Astrocyte of the spinal cord (primary cell): Measurements from ENCODE around the gene SND1.

Experiments used
- DNase-seq: peaks from one replicate; pipeline ENCODE4 v3.0.0; 2011; ENCODE audit warnings: low read depth, low spot score
- H3K4me3 ChIP-seq: 2 replicates; pipeline ENCODE4 v1.5.1; 2011; ENCODE audit warnings: low read depth, mild to moderate bottlenecking, low read length, moderate library complexity
- in situ Hi-C: cut with HindIII; loops from 2 replicates; pipeline ENCODE4 v1.10.0; 2017; ENCODE audit warnings: low sequenced_read_pairs
- TF ChIP-seq, protein P1 (sequence below): IDR thresholded peaks from 2 replicates; pipeline ENCODE4 v1.5.1; 2012; ENCODE audit warnings: low read depth, mild to moderate bottlenecking, low read length, inconsistent platforms

SND1 gene

DNA sequence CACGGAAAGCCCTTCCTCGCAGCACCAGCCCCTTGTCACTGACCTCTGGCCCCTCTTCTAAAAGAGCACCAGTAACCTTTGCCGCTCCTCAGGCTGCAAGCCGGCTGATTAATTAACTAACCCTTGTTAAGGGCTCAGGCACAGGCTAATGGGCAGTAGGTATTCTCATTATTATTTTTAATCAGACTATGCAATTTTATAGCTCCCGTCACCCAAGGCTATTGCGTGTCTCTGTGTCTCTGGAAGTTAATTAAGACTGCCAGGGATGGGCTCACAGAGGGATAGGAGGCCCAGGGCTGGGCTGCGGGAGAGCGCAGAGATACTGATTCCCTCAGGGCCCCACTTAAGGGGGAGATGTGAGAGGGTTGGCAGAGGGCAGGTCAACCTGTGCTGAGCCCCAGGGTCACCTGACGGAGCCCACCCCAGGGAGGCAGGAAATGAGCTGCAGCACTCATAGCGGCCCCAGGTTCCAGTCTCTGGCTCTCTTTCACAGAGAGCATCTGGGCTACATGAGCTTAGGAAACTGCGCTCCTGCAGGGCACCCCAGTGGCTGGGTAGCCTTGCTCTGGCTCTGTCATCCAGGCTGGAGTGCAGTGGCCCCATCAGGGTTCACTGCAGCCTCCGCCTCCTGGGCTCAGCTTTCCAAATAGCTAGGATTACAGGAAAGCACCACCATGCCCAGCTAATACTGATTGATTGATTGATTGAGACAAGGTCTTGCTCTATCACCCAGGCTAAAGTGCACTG is 471.5 kb downstream of the SND1 start:
- H3K4me3 ChIP-seq: no peak overlapping the region
- in situ Hi-C loops: no loop called here
- DNase-seq: no peak
- TF ChIP-seq, protein P1, sequence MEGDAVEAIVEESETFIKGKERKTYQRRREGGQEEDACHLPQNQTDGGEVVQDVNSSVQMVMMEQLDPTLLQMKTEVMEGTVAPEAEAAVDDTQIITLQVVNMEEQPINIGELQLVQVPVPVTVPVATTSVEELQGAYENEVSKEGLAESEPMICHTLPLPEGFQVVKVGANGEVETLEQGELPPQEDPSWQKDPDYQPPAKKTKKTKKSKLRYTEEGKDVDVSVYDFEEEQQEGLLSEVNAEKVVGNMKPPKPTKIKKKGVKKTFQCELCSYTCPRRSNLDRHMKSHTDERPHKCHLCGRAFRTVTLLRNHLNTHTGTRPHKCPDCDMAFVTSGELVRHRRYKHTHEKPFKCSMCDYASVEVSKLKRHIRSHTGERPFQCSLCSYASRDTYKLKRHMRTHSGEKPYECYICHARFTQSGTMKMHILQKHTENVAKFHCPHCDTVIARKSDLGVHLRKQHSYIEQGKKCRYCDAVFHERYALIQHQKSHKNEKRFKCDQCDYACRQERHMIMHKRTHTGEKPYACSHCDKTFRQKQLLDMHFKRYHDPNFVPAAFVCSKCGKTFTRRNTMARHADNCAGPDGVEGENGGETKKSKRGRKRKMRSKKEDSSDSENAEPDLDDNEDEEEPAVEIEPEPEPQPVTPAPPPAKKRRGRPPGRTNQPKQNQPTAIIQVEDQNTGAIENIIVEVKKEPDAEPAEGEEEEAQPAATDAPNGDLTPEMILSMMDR: no peak

DNA sequence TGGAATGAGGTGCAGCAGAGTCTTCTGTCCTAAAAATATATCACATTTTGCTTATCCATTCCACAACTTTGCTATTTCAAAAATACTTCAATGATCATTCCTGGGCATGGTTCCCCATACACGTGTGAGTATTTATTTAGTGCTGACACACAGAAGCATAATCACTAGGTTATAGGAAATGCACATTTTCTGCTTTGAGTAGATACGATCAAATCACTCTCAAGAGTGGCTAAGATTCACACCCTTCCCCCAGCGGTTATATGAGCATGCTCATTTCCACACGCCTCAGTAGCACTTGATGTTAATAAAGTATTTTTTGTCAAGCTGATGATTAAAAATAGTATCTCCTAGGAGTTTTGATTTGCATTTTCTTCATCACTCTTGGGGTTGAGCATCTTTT is 472.8 kb downstream of the SND1 start:
- DNase-seq: no peak
- no peak overlapping the region for H3K4me3 ChIP-seq
- in situ Hi-C loops: no loop called here
- TF ChIP-seq, protein P1: no peak

DNA sequence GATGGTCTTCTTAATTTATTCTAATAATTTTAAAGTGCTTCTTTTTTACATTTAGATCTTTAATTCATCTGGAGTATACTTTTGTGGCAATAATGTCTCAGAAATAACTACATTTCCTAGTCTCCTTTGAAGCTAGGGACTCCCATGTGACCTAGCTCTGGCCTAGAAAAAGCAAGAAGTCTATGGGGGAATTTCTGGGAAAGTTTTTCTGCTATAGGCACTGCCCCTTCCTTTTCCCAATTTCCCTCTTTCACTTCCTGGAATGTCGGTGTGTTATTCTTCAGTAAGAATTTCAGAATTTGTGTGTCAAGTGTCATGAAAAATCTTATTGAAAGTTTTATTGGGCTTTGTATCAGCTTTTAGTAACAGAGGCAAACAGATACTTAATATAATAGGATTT is 473.8 kb downstream of the SND1 start:
- TF ChIP-seq, protein P1: no peak
- no peak overlapping the region for H3K4me3 ChIP-seq
- in situ Hi-C loops: no loop called here
- no peak for DNase-seq

DNA sequence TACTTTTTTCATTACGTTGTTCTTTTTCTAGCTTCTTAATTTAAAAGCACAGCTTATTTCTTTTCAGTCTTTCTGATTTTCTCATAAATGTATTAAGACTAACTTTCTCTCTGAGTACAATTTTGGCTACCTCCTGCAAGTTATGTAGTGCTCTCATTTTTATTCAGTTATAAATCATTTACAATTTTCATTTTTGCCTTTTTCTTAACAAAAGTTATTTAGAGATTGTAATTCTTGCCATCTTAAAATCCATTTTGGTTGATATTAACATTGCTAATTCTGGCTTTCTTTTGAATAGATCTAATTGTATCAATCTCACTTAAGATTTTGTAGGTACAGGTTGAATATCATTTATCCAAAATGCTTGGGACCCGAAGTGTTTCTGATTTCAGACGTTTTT is 476.4 kb downstream of the SND1 start:
- no peak overlapping the region for H3K4me3 ChIP-seq
- in situ Hi-C loops: no loop called here
- DNase-seq: no peak
- TF ChIP-seq, protein P1: no peak

DNA sequence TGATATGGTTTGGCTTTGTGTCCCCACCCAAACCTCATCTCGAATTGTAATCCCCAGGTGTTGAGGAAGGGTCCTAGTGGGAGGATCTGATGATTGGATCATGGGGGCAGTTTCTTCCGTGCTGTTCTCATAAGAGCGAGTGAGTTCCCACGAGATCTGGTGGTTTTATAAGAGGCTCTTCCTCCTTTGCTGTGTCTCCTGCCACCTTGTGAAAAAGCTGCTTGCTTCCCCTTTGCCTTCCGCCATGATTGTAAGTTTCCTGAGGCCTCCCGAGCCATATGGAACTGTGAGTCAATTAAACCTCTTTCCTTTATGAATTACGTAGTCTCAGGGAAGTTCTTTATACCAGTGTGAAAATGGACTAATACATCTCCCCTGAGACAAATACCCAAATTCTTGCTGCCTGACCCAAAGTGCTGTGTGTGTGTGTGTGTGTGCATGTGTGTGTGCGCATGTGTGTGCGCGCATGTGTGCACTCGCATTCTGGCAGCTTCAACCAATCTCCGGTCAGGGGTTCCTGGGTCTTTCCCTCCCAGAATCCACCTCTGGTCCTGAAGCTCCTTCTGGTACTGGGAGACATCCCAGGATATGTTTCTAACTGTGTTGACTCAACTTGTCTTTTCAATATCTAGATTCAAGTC is 477.4 kb downstream of the SND1 start:
- in situ Hi-C loops: no loop called here
- DNase-seq: no peak
- no peak overlapping the region for H3K4me3 ChIP-seq
- TF ChIP-seq, protein P1: no peak

DNA sequence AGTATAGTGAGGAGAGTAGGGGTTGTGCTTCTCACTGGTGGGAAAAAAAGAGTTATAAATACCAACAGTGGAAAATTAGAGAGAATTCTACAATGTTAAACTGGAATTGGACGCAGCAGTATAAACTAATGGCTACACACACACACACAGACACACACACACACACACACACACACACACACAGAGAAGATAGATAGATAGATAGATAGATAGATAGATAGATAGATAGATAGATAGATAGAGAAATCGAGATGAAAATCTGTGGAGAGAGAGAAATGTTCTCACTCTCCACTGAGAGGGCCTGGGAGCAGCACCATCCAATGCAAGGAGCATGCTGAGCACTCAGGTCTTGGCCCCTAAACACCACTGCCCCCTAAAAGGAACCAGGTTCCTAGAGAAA is 479.1 kb downstream of the SND1 start:
- TF ChIP-seq, protein P1: no peak
- in situ Hi-C loops: no loop called here
- no peak for DNase-seq
- no peak overlapping the region for H3K4me3 ChIP-seq
